Measurements from ENCODE around the gene PPT1.

Gene PPT1

DNA sequence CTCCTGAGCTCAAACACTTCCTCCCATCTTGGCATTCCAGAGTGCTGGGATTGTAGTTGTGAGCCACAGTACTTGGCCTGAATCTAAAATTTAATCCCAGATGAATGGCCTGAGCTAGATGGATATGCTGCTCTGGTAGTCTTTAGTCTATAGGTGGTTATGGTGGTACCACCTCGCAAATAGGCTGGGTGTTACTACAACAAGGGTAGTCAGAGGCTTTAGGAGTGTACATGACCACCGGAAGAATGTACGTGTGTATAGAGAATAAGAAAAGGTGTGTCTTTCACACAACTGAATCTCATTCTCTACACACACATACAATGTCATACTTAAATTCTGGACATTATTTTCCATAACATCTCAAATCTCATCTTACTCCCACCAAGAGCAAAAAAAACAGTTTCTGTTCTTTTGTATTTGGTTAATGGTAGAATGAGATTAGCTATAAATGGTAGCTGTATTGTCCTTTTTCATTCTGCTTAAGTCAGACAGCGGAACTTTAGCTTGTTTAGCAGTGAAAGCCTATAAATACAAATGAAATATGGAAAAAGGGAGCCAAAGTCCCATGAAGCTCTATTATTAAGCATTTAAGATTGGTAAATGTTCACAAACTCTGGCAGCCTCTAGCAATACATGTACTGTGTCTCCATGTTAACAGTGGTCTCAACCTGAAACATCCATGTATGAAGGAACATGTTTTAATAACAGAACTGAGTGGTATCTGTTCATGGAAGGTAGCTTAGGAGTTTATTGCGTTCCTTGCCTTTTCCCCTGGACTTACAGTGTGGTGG, 40.3 kb downstream of the PPT1 start:
- H3K27ac ChIP-seq, result no peak overlapping the region
- no peak for TF ChIP-seq ZFX (IDR thresholded peaks at IDR 0.05; ENCODE audit: borderline replicate concordance)
- TF ChIP-seq, protein P1, sequence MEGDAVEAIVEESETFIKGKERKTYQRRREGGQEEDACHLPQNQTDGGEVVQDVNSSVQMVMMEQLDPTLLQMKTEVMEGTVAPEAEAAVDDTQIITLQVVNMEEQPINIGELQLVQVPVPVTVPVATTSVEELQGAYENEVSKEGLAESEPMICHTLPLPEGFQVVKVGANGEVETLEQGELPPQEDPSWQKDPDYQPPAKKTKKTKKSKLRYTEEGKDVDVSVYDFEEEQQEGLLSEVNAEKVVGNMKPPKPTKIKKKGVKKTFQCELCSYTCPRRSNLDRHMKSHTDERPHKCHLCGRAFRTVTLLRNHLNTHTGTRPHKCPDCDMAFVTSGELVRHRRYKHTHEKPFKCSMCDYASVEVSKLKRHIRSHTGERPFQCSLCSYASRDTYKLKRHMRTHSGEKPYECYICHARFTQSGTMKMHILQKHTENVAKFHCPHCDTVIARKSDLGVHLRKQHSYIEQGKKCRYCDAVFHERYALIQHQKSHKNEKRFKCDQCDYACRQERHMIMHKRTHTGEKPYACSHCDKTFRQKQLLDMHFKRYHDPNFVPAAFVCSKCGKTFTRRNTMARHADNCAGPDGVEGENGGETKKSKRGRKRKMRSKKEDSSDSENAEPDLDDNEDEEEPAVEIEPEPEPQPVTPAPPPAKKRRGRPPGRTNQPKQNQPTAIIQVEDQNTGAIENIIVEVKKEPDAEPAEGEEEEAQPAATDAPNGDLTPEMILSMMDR (IDR thresholded peaks at IDR 0.05), result no peak

DNA sequence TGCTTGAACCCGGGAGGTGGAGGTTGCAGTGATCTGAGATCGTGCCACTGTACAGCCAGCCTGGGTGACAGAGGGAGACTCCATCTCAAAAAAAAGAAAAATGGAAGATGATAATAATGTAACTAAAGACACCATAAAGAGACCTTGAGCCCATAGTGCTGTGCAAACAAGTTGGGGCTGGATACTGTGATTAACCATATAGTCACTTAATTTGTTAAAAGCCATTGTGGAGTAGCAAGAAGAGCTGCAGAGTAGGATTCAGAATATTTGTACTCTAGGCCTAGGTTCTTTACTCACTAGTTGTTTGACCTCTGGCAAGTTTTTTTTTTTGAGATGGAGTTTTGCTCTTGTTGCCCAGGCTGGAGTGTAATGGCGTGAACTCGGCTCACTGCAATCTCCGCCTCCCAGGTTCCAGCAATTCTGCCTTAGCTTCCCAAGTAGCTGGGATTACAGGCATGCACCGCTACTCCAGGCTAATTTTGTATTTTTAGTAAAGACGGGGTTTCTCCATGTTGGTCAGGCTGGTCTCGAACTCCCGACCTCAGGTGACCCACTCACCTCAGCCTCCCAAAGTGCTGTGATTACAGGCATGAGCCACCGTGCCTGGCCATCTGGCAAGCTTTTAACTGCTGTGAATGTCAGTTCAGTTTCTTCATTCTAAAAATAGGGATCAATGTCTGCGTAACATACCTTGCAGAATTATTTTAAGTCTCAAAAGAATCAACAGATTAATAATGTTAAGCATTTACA, 43.7 kb downstream of the PPT1 start:
- TF ChIP-seq, protein P1 (IDR thresholded peaks at IDR 0.05), result no peak
- TF ChIP-seq ZFX (IDR thresholded peaks at IDR 0.05; ENCODE audit: borderline replicate concordance), result no peak
- H3K27ac ChIP-seq, result no peak overlapping the region

DNA sequence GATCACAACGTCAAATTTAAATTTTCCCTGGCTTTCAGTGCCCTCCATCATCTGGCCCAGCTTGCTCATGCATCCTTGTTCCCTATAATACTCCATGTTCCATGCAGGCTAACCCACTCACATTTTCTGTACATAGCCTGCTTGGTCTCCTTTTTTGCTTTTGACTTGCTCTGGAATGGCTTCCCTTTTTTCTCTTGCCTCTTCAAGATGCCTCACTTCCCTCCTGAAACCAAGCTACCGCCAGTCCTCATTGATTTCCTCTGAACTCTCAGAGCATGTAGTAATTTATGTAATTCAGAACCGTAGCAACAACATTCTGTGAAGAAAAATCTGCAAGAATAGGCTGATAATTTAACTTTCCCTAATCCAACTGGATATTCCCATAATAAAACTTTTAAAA, 46.2 kb downstream of the PPT1 start:
- TF ChIP-seq, protein P1 (IDR thresholded peaks at IDR 0.05), result no peak
- no peak for TF ChIP-seq ZFX (IDR thresholded peaks at IDR 0.05; ENCODE audit: borderline replicate concordance)
- no peak overlapping the region for H3K27ac ChIP-seq

DNA sequence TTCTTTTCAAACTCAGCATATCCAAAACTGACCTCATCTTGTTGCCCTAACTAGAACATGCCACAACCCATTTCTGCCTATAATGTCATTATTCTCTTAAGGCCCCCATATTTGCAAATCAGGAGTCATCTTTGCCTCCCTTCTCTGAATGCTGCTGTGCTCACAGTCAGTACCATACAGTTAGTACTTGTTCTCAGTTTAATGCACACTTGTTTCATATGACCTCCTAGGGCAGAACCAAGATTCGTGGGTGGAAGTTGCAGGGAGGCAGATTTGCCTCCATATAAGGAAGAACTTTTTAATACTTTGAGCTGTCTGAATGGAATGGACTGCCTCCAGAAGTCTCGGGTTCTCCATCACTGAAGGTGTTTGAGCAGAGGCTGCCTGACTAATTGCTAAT, 47.3 kb downstream of the PPT1 start:
- H3K27ac ChIP-seq, result no peak overlapping the region
- TF ChIP-seq ZFX (IDR thresholded peaks at IDR 0.05; ENCODE audit: borderline replicate concordance), result no peak
- TF ChIP-seq, protein P1 (IDR thresholded peaks at IDR 0.05), result no peak

DNA sequence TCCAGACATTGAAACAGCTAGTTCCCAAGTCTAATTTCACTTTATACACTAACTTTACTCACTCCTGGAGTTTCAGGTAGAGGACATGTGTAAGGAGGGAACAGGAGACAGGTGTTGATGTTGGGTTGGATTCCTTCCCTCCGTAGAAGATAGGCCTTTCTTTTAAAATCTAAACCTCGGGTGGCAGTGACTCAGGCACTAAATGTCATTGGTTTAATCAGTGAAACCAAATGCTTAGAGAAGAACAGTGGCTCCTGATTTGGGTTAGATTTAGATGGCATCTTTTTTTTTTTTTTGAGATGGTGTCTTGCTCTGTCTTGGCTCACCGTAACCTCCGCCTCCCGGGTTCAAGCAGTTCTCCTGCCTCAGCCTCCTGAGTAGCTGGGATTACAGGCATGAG, 49.3 kb downstream of the PPT1 start:
- no peak for TF ChIP-seq ZFX (IDR thresholded peaks at IDR 0.05; ENCODE audit: borderline replicate concordance)
- TF ChIP-seq, protein P1 (IDR thresholded peaks at IDR 0.05), result no peak
- no peak overlapping the region for H3K27ac ChIP-seq

DNA sequence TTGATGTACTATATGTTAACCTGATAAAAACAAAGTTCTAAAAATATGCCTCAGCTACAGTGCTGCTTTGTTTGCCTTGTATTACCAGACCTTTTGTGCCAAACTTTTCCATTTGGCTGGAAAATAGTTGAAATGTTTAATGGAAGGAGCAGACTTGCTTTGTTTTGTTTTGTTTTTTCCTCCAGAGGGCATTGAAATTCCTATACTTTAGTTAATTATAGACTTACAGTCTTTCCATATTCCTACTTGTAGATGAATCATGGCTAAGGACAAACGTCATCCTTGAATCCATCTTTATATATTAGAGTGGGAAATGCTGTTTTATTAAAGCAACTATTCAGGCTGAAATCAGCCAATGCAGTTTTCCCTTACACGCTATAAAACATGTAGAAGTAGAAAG, 49.8 kb downstream of the PPT1 start:
- TF ChIP-seq ZFX (IDR thresholded peaks at IDR 0.05; ENCODE audit: borderline replicate concordance), result no peak
- TF ChIP-seq, protein P1 (IDR thresholded peaks at IDR 0.05), result no peak
- no peak overlapping the region for H3K27ac ChIP-seq

DNA sequence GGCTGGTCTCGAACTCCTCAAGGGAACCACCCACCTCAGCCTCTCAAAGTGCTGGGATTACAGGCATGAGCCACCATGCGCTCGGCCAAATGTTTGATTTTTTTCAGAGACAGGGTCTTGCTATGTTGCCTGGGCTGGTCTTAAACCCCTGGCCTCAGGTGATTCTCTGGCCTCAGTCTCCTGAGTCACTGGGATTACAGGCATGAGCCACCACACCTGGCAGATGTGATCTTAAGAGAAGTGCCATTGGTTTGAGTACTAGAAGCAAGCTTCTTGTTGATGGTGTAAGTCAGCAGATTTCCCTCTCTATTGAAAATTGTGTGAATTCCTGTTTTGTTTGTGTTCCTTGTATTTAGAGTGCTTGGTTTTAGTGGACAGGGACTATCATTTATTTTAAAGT, 51.3 kb downstream of the PPT1 start:
- H3K27ac ChIP-seq, result no peak overlapping the region
- no peak for TF ChIP-seq ZFX (IDR thresholded peaks at IDR 0.05; ENCODE audit: borderline replicate concordance)
- TF ChIP-seq, protein P1 (IDR thresholded peaks at IDR 0.05), result no peak

Measured in 22Rv1 (cell line).